ENCODE data around the gene LRMDA. TPM values are rescaled to one million over a fixed set of nuclear protein-coding genes. Genes with fewer than 3 reads are reported as not detected.

LRMDA gene
- total RNA-seq, 1 donor from 2014 or later, result 29.9 TPM

- H3K27me3 ChIP-seq (ENCODE audit: low read depth), result no peaks in the 10 kb centered on the region
- no peak overlapping the region for H3K27ac ChIP-seq
- intact Hi-C loops (cut with DNase I), result no loop called here
- no peaks in the 10 kb centered on the region for H3K36me3 ChIP-seq
- no peaks in the 10 kb centered on the region for H3K9me3 ChIP-seq
- H3K4me3 ChIP-seq, result no peak overlapping the region
- H3K4me1 ChIP-seq, result peaks cover 13% of the 10 kb centered on the region
- TF ChIP-seq CTCF (IDR thresholded peaks at IDR 0.05), result no peak
- no peak for ATAC-seq
- DNase-seq, result no peak
Measured at GRCh38 chr10:76282061-76283025, 850.9 kb downstream of the LRMDA start.

- Histone ChIP-seq H3K4me1 (peaks cover 13% of the 10 kb centered on the region), H3K27me3 (ENCODE audit: low read depth) (no peaks in the 10 kb centered on the region), H3K36me3 (no peaks in the 10 kb centered on the region), H3K4me3 (no peak overlapping the region), H3K27ac (no peak overlapping the region), H3K9me3 (no peaks in the 10 kb centered on the region)
- intact Hi-C loops (cut with DNase I), result no loop called here
- no peak for ATAC-seq
- TF ChIP-seq CTCF (IDR thresholded peaks at IDR 0.05), result no peak
- no peak for DNase-seq
Measured at GRCh38 chr10:76284351-76284750, 852.9 kb downstream of the LRMDA start.

DNA sequence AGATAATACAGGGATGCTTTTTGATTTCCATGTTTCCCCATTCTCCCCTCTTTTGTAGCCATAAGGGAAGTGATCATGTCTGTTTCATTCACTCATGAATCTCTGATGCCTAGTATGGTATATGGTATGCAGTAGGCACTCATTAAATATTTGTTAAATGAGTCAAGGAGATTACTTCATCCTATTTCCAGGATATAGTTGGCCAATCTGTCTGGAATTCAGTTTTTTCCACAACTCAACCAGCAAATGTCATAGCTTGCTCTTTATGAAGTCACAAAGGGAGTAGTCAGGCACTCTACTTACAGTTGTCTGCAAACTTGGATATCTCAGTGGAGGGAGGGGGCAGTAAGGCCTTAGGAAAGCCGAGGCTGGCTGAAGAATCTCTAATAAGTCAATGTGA lies 853.6 kb downstream of the LRMDA start:
- no peak for ATAC-seq
- intact Hi-C loops (cut with DNase I), result no loop called here

GRCh38 chr10:76285515-76285914 lies 854.1 kb downstream of the LRMDA start:
- ATAC-seq (no peak), DNase-seq (no peak)
- no peaks in the 10 kb centered on the region for H3K36me3 ChIP-seq
- no peak for TF ChIP-seq CTCF (IDR thresholded peaks at IDR 0.05)
- peaks cover 13% of the 10 kb centered on the region for H3K4me1 ChIP-seq
- H3K9me3 ChIP-seq, result no peaks in the 10 kb centered on the region
- intact Hi-C loops (cut with DNase I), result no loop called here
- H3K27ac ChIP-seq, result no peak overlapping the region
- no peaks in the 10 kb centered on the region for H3K27me3 ChIP-seq (ENCODE audit: low read depth)
- no peak overlapping the region for H3K4me3 ChIP-seq

More for the DNA sequence above, 853.6 kb downstream of the LRMDA start:
- no peak for DNase-seq
- H3K9me3 ChIP-seq, result no peaks in the 10 kb centered on the region
- H3K4me3 ChIP-seq, result no peak overlapping the region
- no peaks in the 10 kb centered on the region for H3K27me3 ChIP-seq (ENCODE audit: low read depth)
- no peak overlapping the region for H3K27ac ChIP-seq
- no peak for TF ChIP-seq CTCF (IDR thresholded peaks at IDR 0.05)
- H3K36me3 ChIP-seq, result no peaks in the 10 kb centered on the region
- H3K4me1 ChIP-seq, result peaks cover 13% of the 10 kb centered on the region

- Histone ChIP-seq H3K4me1 (peaks cover 13% of the 10 kb centered on the region), H3K4me3 (no peak overlapping the region), H3K27me3 (ENCODE audit: low read depth) (no peaks in the 10 kb centered on the region), H3K27ac (no peak overlapping the region), H3K36me3 (no peaks in the 10 kb centered on the region), H3K9me3 (no peaks in the 10 kb centered on the region)
- intact Hi-C loops (cut with DNase I), result no loop called here
- DNase-seq, result no peak
- ATAC-seq, result no peak
- TF ChIP-seq CTCF (IDR thresholded peaks at IDR 0.05), result no peak
Measured at GRCh38 chr10:76286536-76286935, 855.1 kb downstream of the LRMDA start.
